NCI-H748 treated with DMSO at 0.1 percent for 48 hours (cell line): Measurements from ENCODE around the gene CRYL1.

Source experiments
- DNase-seq: peaks from one replicate; lab custom pipeline; 2025; lab: John Stamatoyannopoulos, UW

The CRYL1 gene

DNA sequence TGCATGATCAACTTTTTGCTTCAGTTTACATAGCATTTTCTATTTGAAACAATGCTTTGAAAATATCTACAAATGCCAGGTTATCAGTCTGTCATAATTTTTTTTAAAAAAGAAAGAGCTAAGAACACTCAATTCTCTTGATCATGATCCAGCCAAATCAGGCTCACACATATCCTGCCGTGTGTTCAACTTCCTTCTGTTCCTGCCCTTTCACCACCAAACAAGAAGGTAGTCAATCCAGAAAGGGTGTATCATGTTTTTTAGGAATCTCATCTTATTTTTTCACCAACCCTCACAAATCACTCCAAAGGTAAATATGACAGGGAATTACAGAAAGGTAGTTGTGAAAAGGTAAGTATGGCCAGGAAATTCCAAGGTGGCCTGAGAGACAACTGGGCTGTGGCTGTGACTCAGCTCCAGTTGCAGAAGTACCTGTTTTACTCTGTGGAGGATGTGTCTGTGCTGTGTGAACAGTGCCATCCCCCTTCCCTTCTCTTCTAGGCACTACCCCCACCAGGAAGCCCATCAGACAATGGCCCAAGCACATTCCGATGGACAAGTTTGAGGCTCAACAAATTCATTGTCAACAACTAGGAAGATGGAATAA, 154.7 kb downstream of the CRYL1 start:
- DNase-seq: no peak

GRCh38 chr13:20369886-20370361, 155.7 kb downstream of the CRYL1 start:
- no peak for DNase-seq

DNA sequence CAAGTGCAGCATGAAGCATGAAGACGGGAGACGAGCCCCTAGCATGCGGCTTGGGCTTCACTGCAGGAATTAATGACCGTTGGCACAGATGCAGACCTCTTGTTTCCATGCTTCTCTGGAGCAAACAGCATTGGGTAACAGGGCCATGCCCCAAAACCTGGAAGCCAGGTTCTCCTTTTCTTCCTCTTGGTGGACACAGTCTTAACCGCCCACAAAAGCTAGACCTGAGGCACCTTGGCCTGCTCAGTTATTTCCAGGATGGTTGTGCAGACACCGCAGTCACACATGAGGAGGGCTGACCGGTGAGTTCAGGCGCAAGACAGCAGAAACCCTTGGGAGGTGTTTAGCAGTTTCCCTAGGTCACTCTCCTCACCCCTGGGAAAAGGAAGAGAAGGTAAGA, 159.6 kb downstream of the CRYL1 start:
- DNase-seq: no peak

DNA sequence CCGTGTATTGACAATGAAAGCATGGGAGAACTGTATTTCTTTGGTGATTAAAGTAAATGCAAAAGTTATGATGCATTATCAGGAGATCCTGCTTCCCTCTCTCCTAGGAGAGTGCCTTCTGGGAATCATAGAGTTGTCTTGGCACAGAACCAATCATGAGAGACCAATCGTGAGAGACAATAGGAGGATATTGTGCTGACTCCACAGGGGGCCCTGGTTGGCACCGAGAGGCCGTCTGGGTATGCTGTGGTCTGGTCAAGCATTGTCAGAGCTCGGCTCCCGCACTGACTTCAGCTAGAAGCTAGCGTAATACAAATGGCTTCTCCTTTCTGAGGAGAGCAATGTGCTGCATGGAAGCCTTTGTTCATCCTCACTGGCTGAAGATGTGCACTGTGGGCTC, 162.1 kb downstream of the CRYL1 start:
- DNase-seq: peak; percentile 18

DNA sequence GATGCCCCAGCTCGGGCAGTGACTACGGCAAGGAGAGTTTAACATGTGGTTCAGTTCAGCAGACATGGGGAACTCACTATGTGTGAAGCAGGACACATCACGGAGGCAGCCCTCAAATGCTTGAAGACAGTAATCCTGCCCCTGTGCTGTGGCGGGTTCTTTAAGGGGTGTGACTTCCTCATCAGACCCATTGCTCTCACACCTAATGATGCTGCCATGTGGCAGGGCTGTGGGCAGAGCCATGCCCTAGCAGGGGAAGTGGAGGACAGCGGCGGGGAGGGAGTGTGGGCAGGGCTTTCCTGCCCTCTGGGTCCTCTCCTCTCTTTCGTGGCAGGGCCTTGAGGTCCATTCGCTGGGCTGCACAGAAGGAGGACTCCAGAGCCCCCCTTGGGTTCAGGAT, 162.5 kb downstream of the CRYL1 start:
- DNase-seq: no peak

GRCh38 chr13:20362484-20363041, 163.1 kb downstream of the CRYL1 start:
- DNase-seq: no peak

- no peak for DNase-seq
These were observed 164.7 kb downstream of the CRYL1 start for GRCh38 chr13:20360835-20361412.

GRCh38 chr13:20360041-20360491, 165.6 kb downstream of the CRYL1 start:
- DNase-seq: no peak

GRCh38 chr13:20359335-20359734, 166.3 kb downstream of the CRYL1 start:
- no peak for DNase-seq

DNA sequence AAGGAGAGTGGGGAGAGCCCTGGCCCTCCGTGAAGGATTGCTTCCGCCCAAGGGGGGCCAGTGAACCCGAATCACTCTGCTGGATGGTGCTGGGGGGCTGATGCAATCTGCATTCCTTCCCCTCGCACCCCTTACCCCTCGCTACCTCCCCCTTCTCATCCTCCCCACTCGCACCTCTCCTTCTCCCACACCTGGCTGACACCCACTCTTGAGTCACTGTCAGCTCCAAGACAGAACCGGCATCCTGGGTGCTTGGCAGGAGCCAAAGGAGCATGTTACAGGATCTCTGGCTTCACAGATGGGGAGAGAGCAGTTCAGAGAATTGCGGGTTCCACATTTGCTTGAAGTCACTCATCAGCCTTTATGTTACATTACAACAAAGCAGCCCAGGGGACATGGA, 167.6 kb downstream of the CRYL1 start:
- DNase-seq: no peak

- no peak for DNase-seq
These were observed 169.2 kb downstream of the CRYL1 start for GRCh38 chr13:20356444-20356843.

- DNase-seq: no peak
These were observed 170.9 kb downstream of the CRYL1 start for GRCh38 chr13:20354722-20355121.

DNA sequence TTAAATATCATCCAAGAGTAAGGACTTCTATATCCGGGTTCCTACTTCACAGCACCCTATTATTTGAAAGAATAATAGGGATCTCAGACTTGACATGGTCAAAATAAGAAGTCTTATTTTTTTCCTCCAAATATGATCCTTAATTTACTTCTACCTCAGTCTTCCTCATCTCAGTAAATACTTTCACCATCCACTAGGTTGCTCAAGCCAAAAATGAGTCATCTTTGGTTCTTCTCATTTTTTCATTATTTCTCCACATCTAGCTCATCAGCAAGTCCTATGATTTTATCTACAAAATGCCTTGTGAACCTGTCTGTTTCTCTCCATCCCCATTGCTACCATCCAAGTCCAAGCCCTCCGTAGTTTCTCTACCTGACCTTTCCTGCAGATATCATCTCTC, 171.7 kb downstream of the CRYL1 start:
- no peak for DNase-seq
